Measurements from ENCODE around the gene SPATA24. TPM values are rescaled to one million over a fixed set of nuclear protein-coding genes. Genes with fewer than 3 reads are reported as not detected.
"Not testable (repeated sequence)": the region's sequence is repeated elsewhere in the genome, so short reads cannot be mapped to it uniquely, and the experiment has no call there.

The SPATA24 gene
- total RNA-seq, 1 donor: 1.3 TPM

DNA sequence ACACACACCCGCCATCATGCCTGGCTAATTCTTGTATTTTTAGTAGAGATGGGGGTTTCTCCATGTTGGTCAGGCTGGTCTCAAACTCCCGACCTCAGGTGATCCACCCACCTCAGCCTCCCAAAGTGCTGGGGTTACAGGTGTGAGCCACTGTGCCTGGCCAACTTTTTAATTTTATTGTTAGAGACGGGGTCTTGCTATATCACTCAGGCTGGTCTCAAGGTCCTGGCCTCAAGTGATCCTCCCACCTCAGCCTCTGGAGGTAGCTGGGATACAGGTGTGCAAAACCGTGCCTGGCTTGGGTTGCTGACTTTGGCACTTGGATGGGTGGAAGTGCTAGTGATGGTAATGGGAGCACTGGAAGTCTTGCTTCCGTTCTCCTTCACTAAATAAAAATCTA, 5.2 kb upstream of the SPATA24 start:
- H3K4me1 ChIP-seq (ENCODE audit: insufficient read depth, low read length): peaks cover 21% of the 10 kb centered on the region
- not testable (repeated sequence) for H3K9me3 ChIP-seq (ENCODE audit: low read depth, low read length); H3K4me3 ChIP-seq (ENCODE audit: low read length); H3K27me3 ChIP-seq (ENCODE audit: insufficient read depth, low read length)

DNA sequence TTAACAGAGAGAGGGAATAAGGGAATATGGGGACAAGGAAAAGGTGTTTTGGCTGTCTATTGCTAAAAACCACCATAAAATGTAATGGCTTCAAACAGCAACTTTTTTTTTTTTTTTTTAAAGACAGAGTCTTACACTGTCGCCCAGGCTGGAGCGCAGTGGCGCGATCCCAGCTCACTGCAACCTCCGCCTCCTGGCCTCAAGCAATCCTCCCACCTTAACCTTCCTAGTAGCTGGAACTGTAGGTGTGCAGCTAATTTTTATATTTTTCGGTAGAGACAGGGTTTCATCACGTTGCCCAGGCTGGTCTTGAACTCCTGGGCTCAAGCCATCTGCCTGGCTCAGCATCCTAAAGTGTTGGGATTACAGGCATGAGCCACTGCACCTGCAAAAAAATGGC, 4.3 kb upstream of the SPATA24 start:
- no peaks in the 10 kb centered on the region for H3K9me3 ChIP-seq (ENCODE audit: low read depth, low read length)
- no peaks in the 10 kb centered on the region for H3K27me3 ChIP-seq (ENCODE audit: insufficient read depth, low read length)
- peaks cover 27% of the 10 kb centered on the region for H3K4me1 ChIP-seq (ENCODE audit: insufficient read depth, low read length)
- H3K4me3 ChIP-seq (ENCODE audit: low read length): no peak overlapping the region

DNA sequence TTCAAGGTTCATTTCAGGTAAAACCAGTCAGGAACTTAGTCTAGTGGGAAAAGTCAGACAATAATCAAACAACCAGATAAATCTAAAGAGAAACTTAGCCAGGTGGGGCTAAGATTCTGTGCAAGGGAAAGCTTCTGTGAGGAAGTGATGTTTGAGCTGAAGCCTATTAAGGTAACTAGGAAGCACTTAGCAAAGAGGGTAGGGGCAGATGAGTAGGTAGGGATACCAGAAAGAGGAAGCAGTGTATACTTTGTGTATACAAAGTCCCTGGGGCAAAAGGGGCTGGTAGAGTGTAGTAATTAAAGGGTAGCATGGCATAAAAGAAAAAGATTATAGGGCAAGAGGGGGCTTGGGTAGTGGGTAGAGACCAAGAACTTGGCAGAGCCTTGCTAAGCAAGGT, 3.6 kb upstream of the SPATA24 start:
- Histone ChIP-seq H3K4me3 (ENCODE audit: low read length) (no peak overlapping the region), H3K9me3 (ENCODE audit: low read depth, low read length) (no peaks in the 10 kb centered on the region), H3K4me1 (ENCODE audit: insufficient read depth, low read length) (peaks cover 32% of the 10 kb centered on the region)

DNA sequence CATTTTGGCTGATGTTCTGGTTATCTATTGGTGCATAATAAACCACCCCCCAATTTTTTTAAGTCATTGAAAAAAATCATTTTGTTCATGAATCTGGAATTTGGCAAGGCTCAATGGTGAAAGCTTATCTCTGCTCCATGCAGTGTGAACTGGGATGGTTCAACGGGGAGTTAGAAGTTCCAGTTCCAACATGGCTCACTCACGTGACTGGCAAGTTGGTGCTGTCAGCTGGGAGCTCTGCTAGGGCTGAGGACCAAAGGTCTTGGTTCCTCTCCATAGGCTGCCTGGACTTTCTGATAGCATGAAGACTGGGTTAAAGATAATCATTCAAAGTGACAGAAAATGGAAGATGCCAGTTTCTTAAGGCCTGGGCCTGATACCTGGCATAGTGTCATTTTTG, 3.1 kb upstream of the SPATA24 start:
- no peaks in the 10 kb centered on the region for H3K9me3 ChIP-seq (ENCODE audit: low read depth, low read length)
- H3K4me1 ChIP-seq (ENCODE audit: insufficient read depth, low read length): peaks cover 32% of the 10 kb centered on the region
- no peaks in the 10 kb centered on the region for H3K27me3 ChIP-seq (ENCODE audit: insufficient read depth, low read length)
- no peak overlapping the region for H3K4me3 ChIP-seq (ENCODE audit: low read length)

More for the DNA sequence above, 3.6 kb upstream of the SPATA24 start:
- H3K27me3 ChIP-seq (ENCODE audit: insufficient read depth, low read length): no peaks in the 10 kb centered on the region

DNA sequence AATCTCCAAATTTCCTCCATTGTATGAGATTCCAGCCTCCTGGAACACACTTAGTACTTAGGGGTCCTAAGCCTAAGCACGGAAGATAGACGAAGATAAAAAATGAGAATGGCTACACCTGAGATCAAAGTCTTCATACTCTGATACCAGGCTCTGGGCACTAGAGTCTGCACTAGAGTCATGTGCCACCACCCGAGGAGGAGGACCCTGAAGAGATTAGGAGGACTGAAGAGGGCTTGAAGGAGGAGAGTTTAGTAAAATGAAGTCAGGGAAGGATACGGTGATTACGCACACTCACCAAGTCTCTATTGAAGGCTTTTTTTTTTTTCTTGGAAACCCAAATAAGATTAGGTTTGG, 573 bp upstream of the SPATA24 start:
- no peaks in the 10 kb centered on the region for H3K9me3 ChIP-seq (ENCODE audit: low read depth, low read length)
- no peaks in the 10 kb centered on the region for H3K27me3 ChIP-seq (ENCODE audit: insufficient read depth, low read length)
- H3K4me3 ChIP-seq (ENCODE audit: low read length): peak overlapping the region; percentile 60
- H3K4me1 ChIP-seq (ENCODE audit: insufficient read depth, low read length): peaks cover 32% of the 10 kb centered on the region

DNA sequence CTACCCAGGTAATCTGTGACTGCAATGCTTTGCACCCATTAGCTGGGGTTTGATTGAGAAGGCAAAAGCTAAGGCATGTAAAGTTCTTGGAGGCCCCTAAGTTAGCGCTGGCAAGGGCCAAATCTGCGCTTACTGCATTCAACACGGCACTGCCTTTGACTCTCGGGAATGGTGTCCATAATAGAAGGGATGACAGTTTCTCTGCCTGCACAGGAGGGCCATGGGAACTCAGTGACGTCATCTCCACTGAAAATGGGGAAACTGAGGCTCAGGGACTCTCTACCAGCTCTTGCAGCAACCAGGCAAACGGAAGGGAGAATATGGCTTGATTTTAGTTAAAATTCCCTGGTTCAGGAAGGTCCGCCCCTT, 487 bp downstream of the SPATA24 start:
- Histone ChIP-seq H3K27me3 (ENCODE audit: insufficient read depth, low read length) (no peaks in the 10 kb centered on the region), H3K9me3 (ENCODE audit: low read depth, low read length) (no peaks in the 10 kb centered on the region), H3K4me3 (ENCODE audit: low read length) (peak overlapping the region; percentile 60), H3K4me1 (ENCODE audit: insufficient read depth, low read length) (peaks cover 31% of the 10 kb centered on the region)

DNA sequence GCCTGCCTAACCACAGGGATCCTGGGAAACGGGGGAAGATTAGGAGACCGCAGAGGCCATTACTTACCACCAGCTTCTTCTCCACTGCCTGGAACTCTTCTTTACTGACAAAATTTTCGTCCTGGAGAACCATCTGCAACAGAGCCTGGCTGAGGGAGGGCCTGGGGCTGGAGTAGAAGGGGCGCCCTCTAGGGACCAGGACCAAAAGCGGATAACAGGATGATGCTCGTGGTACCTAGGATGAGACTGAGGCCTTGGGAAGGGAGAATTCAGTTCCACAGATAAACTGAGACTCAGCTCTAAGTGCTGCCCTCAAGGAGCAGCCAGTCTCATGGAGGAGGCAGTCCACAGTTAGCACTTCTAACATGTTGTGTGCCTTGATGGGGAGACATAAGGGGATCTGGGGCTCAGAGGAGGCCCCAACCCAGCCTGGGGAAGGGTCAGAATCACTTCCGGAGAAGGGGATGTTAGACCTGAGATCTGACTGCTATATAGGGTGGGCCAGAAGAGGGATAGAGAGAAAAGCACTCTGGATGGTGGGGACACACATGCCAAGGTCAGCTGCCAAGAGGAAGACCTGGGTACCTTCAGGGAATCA, 1.2 kb downstream of the SPATA24 start:
- Histone ChIP-seq H3K4me3 (ENCODE audit: low read length) (no peak overlapping the region), H3K4me1 (ENCODE audit: insufficient read depth, low read length) (peaks cover 24% of the 10 kb centered on the region), H3K27me3 (ENCODE audit: insufficient read depth, low read length) (no peaks in the 10 kb centered on the region), H3K9me3 (ENCODE audit: low read depth, low read length) (no peaks in the 10 kb centered on the region)

DNA sequence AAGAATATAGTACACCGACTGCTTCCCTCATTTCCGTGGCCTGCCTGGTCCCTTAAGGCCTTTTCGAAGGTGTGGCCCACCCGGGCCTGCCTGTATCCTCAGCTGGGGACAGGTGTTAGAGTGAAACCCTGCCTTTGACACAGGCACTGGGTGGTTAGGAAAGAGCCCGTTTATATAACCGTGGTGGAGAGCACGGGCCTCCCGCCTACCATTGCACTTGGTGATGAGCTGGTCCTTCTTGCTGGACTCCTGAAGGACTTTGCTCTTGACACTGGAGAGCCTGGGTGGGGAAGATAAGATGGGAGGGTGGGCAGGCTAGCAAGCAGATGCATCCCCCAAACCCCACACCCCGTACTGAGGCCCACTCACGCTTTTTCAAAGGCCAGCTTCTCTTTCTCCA, 2.3 kb downstream of the SPATA24 start:
- Histone ChIP-seq H3K9me3 (ENCODE audit: low read depth, low read length) (no peaks in the 10 kb centered on the region), H3K4me3 (ENCODE audit: low read length) (no peak overlapping the region), H3K27me3 (ENCODE audit: insufficient read depth, low read length) (no peaks in the 10 kb centered on the region), H3K4me1 (ENCODE audit: insufficient read depth, low read length) (peaks cover 17% of the 10 kb centered on the region)

DNA sequence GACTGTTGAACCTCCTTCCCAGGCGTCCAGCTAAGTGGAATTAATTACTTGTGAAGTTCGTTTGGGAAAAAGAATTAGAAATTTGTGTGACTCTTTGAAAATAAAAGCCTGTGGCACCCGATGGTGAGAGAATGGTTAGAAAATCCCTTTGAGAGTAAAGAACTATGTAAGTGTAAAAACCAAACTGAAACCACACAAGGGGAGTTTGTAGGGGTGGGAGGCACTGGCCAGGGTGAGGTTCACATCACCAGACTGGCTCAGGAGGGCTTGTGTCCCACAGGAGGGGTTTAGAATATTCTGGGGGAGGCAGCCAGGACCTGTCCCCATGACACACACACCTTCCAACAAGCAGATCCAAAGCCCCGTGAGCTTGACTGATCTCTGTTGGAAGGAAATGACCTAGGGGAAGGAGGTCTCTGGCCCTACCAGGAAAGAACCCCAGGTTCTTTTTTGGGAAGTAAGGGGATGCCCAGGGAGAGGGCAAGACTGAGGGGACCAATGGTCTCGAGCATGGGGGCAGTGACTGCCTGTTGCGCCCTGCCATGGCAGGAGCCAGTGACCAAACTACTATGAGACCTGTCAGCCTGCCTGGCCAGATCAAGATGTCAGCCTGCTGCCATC, 4.3 kb downstream of the SPATA24 start:
- Histone ChIP-seq H3K27me3 (ENCODE audit: insufficient read depth, low read length) (no peaks in the 10 kb centered on the region), H3K4me1 (ENCODE audit: insufficient read depth, low read length) (peaks cover 16% of the 10 kb centered on the region), H3K9me3 (ENCODE audit: low read depth, low read length) (no peaks in the 10 kb centered on the region), H3K4me3 (ENCODE audit: low read length) (no peak overlapping the region)

DNA sequence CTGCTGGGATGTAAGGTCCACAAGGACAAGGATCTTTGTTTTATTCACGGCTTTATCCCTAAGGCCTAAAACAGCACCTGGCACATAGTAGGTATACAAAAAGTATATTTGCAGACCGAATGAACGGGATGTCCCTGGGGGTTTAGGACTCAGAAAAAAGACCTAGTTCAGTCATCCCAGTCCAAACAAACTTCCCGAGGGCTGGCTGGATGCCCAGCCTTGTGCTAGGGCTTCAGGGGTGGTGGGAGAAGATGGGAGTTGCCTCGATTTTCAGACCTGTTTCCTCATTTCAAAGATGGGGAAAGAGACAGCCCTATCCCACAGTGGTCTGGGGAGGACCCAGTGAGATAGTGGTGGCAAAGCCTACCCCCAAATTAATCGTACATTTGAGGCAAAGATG, 6.0 kb downstream of the SPATA24 start:
- no peaks in the 10 kb centered on the region for H3K9me3 ChIP-seq (ENCODE audit: low read depth, low read length)
- H3K4me1 ChIP-seq (ENCODE audit: insufficient read depth, low read length): peaks cover 19% of the 10 kb centered on the region
- no peak overlapping the region for H3K4me3 ChIP-seq (ENCODE audit: low read length)
- peaks cover 10% of the 10 kb centered on the region for H3K27me3 ChIP-seq (ENCODE audit: insufficient read depth, low read length)

DNA sequence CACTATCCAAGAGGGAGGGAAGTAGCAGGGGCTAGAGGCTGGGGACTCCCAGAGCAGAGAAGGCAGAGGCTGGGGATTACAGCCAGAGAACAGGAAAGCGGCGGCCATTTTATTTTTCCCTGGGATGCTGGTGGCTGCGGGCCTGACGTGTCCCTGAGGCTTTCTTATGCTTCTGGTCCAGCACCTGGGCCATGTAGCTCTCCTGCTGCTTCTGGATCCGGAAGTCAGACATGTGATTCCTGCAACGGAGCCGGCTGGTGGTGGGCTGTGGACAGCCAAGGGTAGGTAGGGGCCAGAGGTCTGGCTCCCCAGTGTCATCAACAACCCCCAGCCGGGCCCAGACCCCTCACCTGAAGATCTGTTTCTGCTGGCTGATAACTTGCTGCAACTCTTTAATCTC, 7.2 kb downstream of the SPATA24 start:
- Histone ChIP-seq H3K27me3 (ENCODE audit: insufficient read depth, low read length) (peaks cover 10% of the 10 kb centered on the region), H3K4me3 (ENCODE audit: low read length) (no peak overlapping the region), H3K9me3 (ENCODE audit: low read depth, low read length) (no peaks in the 10 kb centered on the region), H3K4me1 (ENCODE audit: insufficient read depth, low read length) (peaks cover 28% of the 10 kb centered on the region)

DNA sequence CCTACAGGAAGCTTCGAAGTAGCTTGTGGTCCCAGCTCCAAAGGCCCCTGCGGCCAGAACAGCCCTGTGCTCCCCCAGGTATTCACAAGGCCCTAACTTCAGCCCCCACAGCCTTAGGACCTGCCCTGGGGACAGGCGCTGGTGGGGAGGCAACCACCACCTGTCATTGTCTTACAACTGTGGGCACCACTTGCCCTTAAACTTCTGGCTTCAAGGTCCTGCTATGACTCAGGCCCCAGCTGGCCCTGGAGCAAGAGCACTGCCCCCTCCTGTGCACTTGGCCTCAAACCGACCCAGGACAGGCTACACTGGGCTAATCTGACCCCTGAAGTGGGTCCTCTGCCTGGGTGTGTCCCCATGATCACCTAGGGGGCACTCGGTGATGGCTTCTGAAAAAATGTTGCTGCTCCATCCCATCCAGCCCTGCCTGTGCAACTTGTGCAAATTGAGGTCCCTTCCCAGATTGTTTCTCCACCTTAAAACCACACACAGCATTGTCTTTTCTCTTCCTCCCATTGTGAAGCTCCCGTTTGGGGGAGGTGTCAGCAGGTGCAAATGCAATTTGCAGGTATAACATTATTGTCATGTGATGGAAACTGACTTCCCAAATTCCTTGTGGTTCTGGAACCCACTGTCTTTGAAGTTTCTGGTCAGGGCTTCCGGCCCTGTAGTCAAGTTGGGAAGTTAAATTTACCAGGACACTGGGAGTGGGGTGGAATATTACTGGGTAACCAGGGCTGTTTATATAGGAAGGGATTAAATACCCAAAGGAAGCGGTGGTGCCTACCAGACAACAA, 7.8 kb downstream of the SPATA24 start:
- Histone ChIP-seq H3K27me3 (ENCODE audit: insufficient read depth, low read length) (peaks cover 10% of the 10 kb centered on the region), H3K4me3 (ENCODE audit: low read length) (no peak overlapping the region), H3K4me1 (ENCODE audit: insufficient read depth, low read length) (peaks cover 35% of the 10 kb centered on the region), H3K9me3 (ENCODE audit: low read depth, low read length) (no peaks in the 10 kb centered on the region)

DNA sequence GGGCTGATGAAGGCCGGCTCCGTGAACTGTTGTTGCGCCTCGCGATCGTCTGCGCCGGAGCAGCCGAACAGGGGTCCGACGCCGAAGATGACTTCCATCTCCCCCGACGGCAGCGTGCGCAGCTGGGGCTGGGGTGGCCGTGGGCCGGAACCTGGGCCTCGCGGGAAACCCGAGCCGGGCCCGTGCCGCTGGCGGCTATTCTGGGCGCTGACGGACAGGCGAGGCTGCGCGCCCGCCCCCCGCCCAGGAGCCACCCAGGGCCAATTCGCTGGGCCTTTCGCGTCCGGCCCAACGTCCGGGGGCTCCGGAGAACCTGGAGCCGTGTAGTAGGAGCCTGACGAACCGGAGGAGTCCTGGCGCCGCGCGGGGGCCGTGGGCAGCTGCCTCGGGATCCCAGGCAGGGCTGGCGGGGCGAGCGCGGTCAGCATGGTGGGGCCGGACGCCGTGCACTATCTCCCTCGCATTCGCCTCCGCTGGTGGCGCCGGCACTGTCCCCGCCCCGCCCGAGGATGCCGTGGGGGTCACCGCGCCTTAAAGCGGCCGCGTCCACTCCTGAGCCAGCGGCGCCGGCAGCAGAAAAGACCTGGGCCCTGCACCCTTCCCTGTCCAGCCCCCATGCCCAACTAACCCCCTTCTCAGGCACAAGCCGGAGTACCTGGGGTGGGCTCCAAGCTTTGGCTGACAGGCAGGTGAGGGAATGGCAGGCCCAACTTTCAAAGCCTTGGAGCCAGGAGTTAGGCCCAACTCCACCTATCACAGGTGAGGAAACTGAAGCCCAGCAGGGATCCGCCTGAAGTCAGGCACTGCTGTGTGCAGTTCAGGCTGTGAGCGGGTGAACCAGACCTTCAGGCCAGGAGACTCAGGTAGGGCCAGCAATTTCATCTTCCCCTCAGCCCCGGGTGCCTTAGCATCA, 9.0 kb downstream of the SPATA24 start, which contains the start of gene PROB1:
TSS of gene PROB1 (minus strand) at position 451 of the 913 bp plus-strand sequence. CDS start at position 428, 23 bp downstream.
- Histone ChIP-seq H3K4me3 (ENCODE audit: low read length) (peak within 1 kb of the TSS; percentile 54), H3K27me3 (ENCODE audit: insufficient read depth, low read length) (peaks cover 10% of the 10 kb centered on the region), H3K4me1 (ENCODE audit: insufficient read depth, low read length) (peaks cover 46% of the 10 kb centered on the region), H3K9me3 (ENCODE audit: low read depth, low read length) (no peaks in the 10 kb centered on the region)

DNA sequence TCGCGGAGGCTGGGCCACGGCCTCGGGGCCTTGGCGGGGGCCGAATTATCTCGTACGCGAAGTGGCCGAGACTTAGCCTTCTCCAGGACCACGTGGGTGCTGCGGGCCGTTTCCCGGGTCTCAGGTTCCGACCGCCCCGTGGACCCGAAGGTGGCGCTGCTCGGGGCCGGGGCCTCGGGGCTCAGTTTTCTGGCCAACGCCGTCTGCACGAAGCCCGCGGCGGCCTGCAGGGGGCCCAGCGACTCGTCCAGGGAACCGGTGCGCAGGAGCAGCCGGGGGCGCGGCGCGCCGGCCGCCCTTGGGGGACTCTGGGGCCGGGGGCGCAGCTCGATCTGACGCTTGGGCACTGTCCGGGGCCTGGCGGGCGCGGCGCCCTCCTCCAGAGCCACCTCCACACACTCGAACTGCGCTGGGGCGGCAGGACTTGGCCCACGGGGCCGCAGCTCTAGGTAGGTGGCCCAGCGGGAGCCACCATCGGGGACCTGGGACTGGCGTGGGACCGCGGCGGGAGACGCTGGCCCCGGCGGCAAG, 9.7 kb downstream of the SPATA24 start:
- H3K27me3 ChIP-seq (ENCODE audit: insufficient read depth, low read length): peaks cover 10% of the 10 kb centered on the region
- peak overlapping the region; percentile 54 for H3K4me3 ChIP-seq (ENCODE audit: low read length)
- H3K4me1 ChIP-seq (ENCODE audit: insufficient read depth, low read length): peaks cover 52% of the 10 kb centered on the region
- H3K9me3 ChIP-seq (ENCODE audit: low read depth, low read length): no peaks in the 10 kb centered on the region

All from mononuclear cell (primary cell).